Activated T-cell treated with anti-CD3 and anti-CD28 coated beads, Interleukin-2, amount 50 U/mL, for 1 hour (primary cell): ENCODE data around the gene LINC01488.

Experiments
- DNase-seq: peaks from one replicate; pipeline ENCODE4 v3.0.0-alpha.2; 2020

The LINC01488 gene

DNA sequence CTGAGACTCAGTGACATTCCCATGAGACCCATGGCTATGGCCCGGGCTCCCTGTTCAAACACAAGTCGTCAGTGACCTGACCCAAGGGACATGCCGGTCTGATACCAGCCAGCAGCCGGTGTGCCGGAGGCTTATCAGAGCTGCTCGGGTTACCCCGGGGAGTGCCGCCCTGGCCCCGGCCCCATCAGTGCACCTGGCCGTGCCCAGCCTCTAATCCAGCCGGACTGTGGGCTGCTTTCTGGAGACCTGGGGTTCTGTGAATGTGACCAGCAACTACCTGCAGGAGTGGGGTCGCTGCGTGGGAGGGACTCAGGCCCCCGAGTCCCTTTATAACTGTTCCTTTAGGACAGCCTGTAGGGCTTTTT lies 52.7 kb downstream of the LINC01488 start:
- DNase-seq: no peak

DNA sequence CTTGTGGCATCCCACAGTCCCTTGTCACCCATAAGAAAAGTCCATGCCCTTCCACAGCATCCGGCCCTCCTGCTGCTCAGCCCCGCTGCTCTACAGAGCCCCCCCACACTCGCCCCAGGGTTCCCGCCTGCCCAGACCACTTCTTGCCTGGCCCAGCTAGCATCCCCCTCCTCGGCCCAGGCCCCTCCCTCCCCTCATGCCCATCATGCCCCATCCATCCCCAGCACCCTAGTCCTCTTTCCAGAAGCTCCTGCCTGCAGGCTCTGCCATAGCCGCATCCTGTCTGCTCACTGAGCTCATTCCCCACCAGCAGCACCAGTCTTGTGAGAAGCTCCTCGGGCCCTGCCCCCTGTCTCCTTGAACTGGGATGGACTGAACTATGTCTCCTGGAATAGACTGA lies 54.4 kb downstream of the LINC01488 start:
- DNase-seq: no peak

DNA sequence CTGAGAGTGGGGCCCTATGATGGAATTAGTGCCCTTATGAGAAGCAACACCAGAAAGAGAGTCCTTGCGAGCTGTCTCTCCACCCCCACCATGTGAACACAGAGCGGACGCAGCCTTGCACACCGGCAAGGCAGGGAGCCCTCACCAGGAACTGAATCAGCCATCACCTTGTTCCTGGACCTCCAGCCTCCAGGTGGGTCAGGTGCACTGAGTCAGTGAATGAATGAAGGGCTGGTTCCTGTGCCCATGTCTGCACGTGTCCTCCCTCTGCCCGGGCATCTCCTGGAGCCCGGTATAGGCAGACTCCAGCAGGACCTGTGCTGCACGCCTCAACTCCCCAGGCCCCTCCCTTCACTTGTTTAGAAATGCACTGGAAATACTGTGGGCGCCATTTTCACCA lies 54.9 kb downstream of the LINC01488 start:
- no peak for DNase-seq

DNA sequence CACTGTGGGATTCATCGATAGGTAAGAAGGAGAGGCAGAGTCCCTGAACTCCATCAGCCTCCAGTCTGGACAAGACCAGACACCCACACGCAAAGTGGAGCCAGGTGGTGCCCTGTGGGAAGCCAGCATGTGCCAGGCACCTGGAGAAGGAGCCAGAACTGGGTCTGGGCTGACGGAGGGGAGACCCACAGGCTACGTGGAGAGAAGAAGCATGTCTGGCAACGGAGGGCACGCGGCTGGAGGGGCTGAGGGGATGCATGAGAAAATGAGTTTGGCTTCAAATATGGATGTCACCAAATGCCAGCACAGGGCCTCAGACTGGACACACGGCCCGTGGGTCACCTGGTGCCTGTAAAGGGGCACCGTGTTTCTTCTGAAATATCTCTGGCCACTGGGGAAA lies 55.7 kb downstream of the LINC01488 start:
- no peak for DNase-seq

DNA sequence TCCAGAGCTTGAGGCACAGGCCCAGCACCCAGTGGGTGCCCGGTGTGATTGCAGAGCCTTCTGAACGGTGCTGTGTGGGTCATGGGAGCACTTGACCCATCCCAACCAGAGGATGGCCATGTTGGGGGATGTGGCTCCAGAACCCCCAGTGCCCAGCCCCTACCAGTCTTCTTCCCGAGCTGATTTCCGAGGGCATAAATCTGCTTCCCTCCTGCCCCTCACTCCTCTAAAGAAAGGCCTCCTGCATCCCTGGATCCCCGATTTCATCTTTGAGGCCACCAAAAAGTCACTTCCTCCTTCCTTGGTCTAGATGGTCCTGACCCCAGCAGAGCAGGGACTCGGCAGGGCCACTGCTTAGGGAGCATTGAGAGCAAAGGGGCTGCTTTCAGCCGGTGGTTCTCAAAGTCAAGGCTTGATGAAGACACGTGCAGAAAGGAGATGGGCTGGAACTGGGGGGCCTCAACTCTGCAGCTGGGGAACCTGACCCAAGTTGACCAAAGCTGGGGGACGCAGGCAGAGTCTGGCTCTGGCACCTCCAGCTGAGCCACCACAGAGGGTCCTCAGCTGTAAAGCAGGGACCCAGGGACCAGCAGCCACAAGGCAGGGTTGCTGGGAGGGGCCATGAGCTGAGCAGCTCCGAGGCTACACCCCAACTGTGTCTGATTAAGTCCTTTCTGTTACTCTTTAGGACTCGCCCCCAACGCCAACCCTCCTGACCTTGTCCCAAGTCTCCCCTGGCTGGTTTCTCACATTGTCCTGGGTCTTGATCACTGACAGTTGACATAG lies 56.6 kb downstream of the LINC01488 start:
- DNase-seq: no peak

DNA sequence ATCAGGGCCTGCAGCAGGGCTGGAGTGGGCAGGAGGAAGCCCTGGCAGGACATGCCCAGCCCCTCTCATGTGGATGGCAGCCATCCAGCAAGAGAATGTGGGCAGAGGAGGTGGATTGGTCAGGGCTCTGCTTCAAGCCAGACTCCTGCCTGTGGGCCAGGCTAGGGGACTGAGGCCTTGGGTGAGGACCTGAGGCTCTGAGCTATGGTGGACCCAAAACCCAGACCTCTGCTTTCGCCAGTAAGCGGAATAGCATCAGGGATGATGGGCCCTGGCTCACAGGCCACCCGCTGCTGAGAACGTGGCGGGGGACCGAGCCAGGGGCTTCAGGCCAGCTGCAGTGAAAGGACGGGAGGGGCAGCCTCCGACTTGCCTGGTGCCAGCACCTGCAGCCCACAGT lies 57.4 kb downstream of the LINC01488 start:
- no peak for DNase-seq

DNA sequence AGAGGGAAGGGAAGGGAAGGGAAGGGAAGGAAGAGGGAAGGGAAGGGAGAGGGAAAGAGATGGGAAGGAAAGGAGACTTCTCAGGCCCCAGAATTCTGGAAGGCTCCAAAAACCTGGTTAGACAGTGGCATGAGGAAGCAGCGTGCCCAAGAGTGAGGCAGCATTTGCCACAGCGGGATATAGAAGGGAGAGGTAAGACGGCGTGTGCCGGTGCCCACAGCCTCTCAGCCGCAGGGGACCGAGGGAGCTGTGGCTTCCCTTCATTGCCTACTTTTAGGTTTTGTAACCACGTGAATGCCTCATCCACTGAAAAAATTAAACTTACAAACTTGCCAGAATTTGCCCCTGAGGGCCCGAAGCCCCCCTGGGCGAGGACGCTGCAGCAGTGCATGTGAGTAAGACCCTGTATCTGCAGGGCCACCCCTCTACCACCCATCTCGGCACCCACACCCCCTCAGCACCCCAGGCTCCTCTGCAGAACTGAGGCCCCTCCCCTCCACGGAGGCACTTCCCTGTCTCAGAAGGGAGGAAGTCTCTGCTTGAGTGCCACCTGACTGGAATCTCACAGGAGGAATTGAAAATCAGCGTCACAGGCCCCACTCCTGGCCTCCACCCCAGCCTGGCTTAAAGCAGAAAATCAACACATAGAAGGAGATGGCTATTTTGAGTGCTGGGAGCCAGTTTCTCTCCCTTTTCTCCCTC lies 58.1 kb downstream of the LINC01488 start:
- DNase-seq: no peak

DNA sequence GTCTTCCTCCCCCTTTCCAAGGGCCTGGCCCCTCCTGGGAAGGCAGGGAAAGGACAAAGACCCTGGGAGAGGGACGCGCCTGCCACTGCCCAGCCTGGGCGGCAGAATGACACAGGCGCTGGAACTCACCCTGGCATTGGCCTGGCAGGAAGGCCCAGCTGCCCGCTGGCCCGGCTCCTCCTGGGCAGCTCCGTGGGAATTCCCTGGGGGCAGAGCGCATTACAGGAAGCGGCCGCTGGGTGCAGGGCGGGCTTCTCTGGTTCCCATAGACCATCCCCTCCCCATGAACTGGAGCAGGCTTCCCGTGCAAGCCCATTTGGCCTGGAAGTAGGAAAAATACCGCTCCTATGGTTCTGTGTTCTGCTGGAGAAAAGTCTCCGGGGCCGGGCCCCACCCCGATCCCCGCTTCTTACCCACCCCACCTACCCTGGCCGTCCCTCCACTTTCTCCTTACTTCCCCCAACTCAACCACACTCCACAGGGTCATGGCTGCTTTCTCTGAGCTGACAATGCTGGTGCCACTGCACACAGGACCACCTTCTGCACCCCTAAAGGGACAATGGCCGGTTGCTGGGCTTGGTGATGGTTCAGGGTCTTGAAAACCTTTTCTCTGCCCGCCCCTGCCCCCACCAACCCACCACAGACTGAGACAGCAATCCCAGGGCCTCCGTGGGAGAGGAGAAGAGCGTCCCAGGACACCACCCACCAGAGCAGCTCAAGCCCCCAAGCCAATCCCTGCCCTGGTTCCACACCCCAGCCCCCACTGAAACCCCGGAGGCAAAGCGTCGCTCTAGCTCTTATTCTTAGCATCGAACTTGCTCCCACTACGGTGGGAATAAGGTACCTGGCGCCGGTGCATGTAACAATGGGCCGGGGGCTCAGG lies 58.9 kb downstream of the LINC01488 start:
- no peak for DNase-seq

DNA sequence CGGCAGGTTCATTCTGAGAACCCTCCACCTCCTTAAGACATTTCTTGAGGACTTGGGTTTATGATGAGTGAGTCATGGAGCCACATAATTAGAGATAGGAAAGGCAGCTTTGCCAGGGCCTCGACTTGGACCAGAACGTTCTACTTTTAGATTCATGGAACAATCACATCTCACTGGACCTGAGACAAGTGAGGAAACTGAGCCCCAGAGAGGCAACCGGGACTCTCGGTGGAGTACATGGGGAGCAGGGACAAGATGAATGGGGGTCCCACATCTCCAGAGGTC lies 59.5 kb downstream of the LINC01488 start:
- no peak for DNase-seq

DNA sequence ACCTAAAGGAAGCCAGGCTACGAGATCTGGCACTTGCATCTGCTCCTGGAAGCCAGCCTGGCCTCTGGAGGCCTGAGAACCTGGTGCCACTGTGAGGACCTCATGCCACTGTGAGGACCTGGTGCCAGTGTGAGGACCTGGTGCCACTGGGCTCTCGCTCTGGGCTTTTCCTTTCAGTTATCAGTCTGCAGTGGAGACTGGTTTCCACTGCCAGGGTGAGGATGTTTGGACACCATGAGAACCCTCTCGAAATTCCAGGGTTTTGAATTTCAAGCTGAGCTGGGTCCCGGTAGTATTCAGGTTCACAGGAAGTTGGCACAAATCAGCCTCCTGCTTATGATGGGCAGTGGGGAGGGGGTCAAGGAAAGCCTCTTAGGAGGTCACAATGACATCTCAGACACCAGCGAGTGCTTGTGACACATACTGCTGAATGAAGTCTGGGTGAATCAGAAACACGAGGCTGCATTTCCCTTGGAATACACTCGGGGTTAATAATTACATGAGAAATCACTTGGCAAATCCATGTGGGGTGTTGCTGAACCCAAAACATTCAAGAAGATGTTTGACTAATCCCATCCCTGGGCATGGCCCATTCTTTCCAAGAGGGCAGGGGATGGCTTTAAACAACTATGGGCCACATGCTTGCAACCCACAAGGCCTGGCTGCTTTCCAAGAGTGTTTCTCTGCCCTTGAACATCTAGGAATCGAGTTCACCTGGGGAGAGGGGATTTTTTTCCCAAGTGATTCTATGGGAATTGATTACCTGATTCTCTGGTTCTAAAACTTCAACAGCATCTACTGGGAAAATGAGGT lies 60.2 kb downstream of the LINC01488 start:
- no peak for DNase-seq

DNA sequence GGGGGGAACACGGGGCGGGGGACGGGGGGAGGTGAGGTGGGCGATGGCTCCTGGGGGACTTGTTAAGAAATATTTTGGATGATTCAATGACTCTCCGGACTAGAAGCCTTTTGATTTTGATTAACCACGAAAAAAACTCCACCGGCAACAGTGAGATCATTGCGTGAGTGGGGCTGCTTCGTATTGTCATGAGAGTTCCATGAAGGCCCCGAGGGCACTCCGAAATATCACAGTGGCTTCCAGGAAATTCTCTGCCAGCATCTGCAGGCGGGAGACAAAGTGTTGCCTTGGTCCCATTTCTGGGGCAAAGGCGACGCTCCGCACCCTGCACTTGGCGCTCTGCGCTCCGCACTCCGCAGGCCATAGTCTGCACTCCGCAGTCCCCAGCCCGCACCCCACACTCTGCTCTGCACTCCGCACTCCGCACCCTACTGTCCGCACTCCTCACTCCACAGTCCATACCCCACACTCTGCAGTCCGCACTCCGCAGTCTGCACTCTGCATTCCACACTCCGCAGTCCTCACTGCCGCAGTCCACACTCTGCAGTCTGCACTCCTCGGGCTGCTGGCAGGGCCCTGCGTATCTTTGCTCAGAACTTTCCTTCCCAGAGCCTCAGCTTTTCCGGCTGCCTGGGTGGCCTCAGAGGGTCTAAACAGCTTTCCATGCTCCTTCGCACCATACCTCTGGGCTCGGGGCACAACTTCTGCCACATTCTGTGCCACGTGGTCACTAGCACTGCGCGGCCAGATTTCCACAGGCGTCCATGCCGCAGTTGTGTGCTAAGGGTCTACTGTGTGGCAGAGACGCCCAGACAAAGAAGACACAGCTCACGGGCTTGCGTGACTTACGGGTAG lies 61.1 kb downstream of the LINC01488 start:
- DNase-seq: no peak
